HepG2 (cell line): ENCODE measurements around the gene CD33.
"Not testable (repeated sequence)": the region's sequence is repeated elsewhere in the genome, so short reads cannot be mapped to it uniquely, and the experiment has no call there.

ENCODE experiments used
- CTCF ChIP-seq: sonication (generic); formaldehyde crosslinking; IDR thresholded peaks from 2 replicates; pipeline ENCODE4 v1.5.0; 2020; ENCODE audit warnings: mild to moderate bottlenecking, missing genetic modification reagents, moderate library complexity
- GTF2F1 ChIP-seq: fragments of 150-350 bp; IDR thresholded peaks from 2 replicates; pipeline ENCODE4 v1.6.1; 2014; ENCODE audit warnings: low read length
- NCOR1 ChIP-seq: fragments of 200-600 bp; sonication (generic); IDR thresholded peaks from 2 replicates; pipeline ENCODE4 v1.7.0; 2017; ENCODE audit warnings: antibody characterized with exemption, low read length, borderline replicate concordance
- NPAS2 ChIP-seq: sonication (generic); formaldehyde crosslinking; IDR thresholded peaks from 2 replicates; pipeline ENCODE4 v1.8.0; 2022; ENCODE audit warnings: mild to moderate bottlenecking, missing genetic modification reagents, borderline replicate concordance
- POLR2A ChIP-seq, 2 experiments: IDR thresholded peaks; 2 replicates each; pipeline ENCODE4 v1.6.1; 2011; ENCODE audit warnings: low read depth in 2 of 2, low read length in 2 of 2, mild to moderate bottlenecking in 1 of 2, moderate library complexity in 1 of 2; ENCODE audit not compliant: insufficient read depth in 1 of 2
- ZBTB20 ChIP-seq: sonication (generic); formaldehyde crosslinking; IDR thresholded peaks from 2 replicates; pipeline ENCODE4 v1.8.1; 2023; ENCODE audit warnings: missing genetic modification reagents, low read depth, mild to moderate bottlenecking, borderline replicate concordance
- ZKSCAN8 ChIP-seq: IDR thresholded peaks from 2 replicates; pipeline ENCODE4 v1.6.1; 2016; ENCODE audit warnings: borderline replicate concordance, missing genetic modification reagents, missing compliant biosample characterization
- ZNF160 ChIP-seq: sonication (generic); formaldehyde crosslinking; IDR thresholded peaks from 2 replicates; pipeline ENCODE4 v1.8.0; 2022; ENCODE audit warnings: mild to moderate bottlenecking, inconsistent platforms, missing genetic modification reagents
- ZNF24 ChIP-seq: fragments of 450-650 bp; IDR thresholded peaks from 2 replicates; pipeline ENCODE4 v1.6.1; 2017; ENCODE audit warnings: antibody characterized with exemption, mild to moderate bottlenecking
- ZNF431 ChIP-seq: sonication (generic); formaldehyde crosslinking; IDR thresholded peaks from 2 replicates; pipeline ENCODE4 v1.9.0; 2022; ENCODE audit warnings: missing genetic modification reagents, low read depth, mild to moderate bottlenecking, borderline replicate concordance
- ZNF501 ChIP-seq: sonication (generic); formaldehyde crosslinking; IDR thresholded peaks from 2 replicates; pipeline ENCODE4 v1.5.1; 2020; ENCODE audit warnings: mild to moderate bottlenecking, moderate library complexity, missing genetic modification reagents

- TF ChIP-seq GTF2F1; NPAS2 (CRISPR knock-in tag); ZBTB20 (CRISPR knock-in tag); NCOR1; CTCF (CRISPR knock-in tag); ZKSCAN8; ZNF160; ZNF501; ZNF431 (CRISPR knock-in tag); POLR2A (IDR thresholded peaks at IDR 0.05; ENCODE audit: insufficient read depth in 1 of 2, low read depth in 2 of 2, low read length in 2 of 2); ZNF24: not testable (repeated sequence)
These were observed 14.0 kb upstream of the CD33 start for GRCh38 chr19:51210874-51211361.
